HG02885 (cell line): ENCODE data around the gene GNPTG.

Experiments used
- ATAC-seq: cut with Tn5 transposase; IDR thresholded peaks from one replicate; pipeline ENCODE4 v1.9.1; 2021; ENCODE audit warnings: mild to moderate bottlenecking; ENCODE audit not compliant: unreplicated experiment, poor library complexity

The GNPTG gene

GRCh38 chr16:1351582-1352362 is at the start of gene GNPTG, which contains the start of gene TSR3:
Gene GNPTG (plus strand): TSS chr16:1351931. CDS start chr16:1351966, 35 bp downstream.
Gene TSR3 (minus strand): TSS chr16:1351878. CDS start chr16:1351804, 74 bp downstream.
- peak; percentile 88 for ATAC-seq

- no peak for ATAC-seq
These were observed 45.9 kb upstream of the GNPTG start for GRCh38 chr16:1305823-1306222.

- no peak for ATAC-seq
These were observed 45.4 kb upstream of the GNPTG start for GRCh38 chr16:1306334-1306733.

GRCh38 chr16:1308036-1308976 is 43.4 kb upstream of the GNPTG start:
- peak; percentile 28 for ATAC-seq

GRCh38 chr16:1308977-1309885 is 42.5 kb upstream of the GNPTG start, which contains the start of gene UBE2I:
Gene UBE2I (plus strand): TSS chr16:1309636. CDS start chr16:1314031, 4,395 bp downstream.
- peak; percentile 72 for ATAC-seq

- peak; percentile 14 for ATAC-seq
These were observed 41.6 kb upstream of the GNPTG start for GRCh38 chr16:1309888-1310831.

GRCh38 chr16:1310832-1311200 is 40.9 kb upstream of the GNPTG start:
- ATAC-seq: no peak

GRCh38 chr16:1311212-1311737 is 40.5 kb upstream of the GNPTG start:
- no peak for ATAC-seq

- no peak for ATAC-seq
These were observed 39.8 kb upstream of the GNPTG start for GRCh38 chr16:1311738-1312466.

GRCh38 chr16:1312467-1312816 is 39.3 kb upstream of the GNPTG start:
- ATAC-seq: no peak

- ATAC-seq: no peak
These were observed 38.8 kb upstream of the GNPTG start for GRCh38 chr16:1312903-1313302.

- ATAC-seq: no peak
These were observed 37.9 kb upstream of the GNPTG start for GRCh38 chr16:1313721-1314369.

- ATAC-seq: no peak
These were observed 37.2 kb upstream of the GNPTG start for GRCh38 chr16:1314399-1315068.

GRCh38 chr16:1315081-1316032 is 36.4 kb upstream of the GNPTG start:
- ATAC-seq: no peak

GRCh38 chr16:1316033-1316405 is 35.7 kb upstream of the GNPTG start:
- no peak for ATAC-seq
